Activated CD4-positive, alpha-beta T cell treated with anti-CD3 and anti-CD28 coated beads, Interleukin-10, Interleukin-2, amounts not matched to agents 100 ng/mL and 50 ng/mL, durations not matched to agents 16 hours and 8 hours (primary cell): ENCODE results near the gene SIM2.

Experiments
- DNase-seq: peaks from one replicate; pipeline ENCODE4 v3.0.0-alpha.2; 2020

Gene SIM2

GRCh38 chr21:36689324-36689723, 9.6 kb upstream of the SIM2 start:
- DNase-seq, result no peak

- no peak for DNase-seq
Observed at GRCh38 chr21:36690628-36691554, 8.0 kb upstream of the SIM2 start.

- DNase-seq, result no peak
Observed at GRCh38 chr21:36691555-36692041, 7.3 kb upstream of the SIM2 start.

GRCh38 chr21:36692114-36692834, 6.6 kb upstream of the SIM2 start:
- DNase-seq, result no peak

GRCh38 chr21:36692835-36693488, 6.0 kb upstream of the SIM2 start:
- no peak for DNase-seq

GRCh38 chr21:36693489-36694030, 5.4 kb upstream of the SIM2 start:
- no peak for DNase-seq

GRCh38 chr21:36694031-36694515, 4.8 kb upstream of the SIM2 start:
- no peak for DNase-seq

GRCh38 chr21:36694593-36695282, 4.2 kb upstream of the SIM2 start:
- no peak for DNase-seq

GRCh38 chr21:36695283-36695634, 3.7 kb upstream of the SIM2 start:
- DNase-seq, result no peak

GRCh38 chr21:36695671-36696389, 3.1 kb upstream of the SIM2 start:
- DNase-seq, result no peak

GRCh38 chr21:36696390-36697059, 2.4 kb upstream of the SIM2 start:
- DNase-seq, result no peak

- no peak for DNase-seq
Observed at GRCh38 chr21:36697060-36697850, 1.7 kb upstream of the SIM2 start.

GRCh38 chr21:36697851-36698384, 997 bp upstream of the SIM2 start:
- no peak for DNase-seq

GRCh38 chr21:36698385-36698980, 432 bp upstream of the SIM2 start:
- no peak for DNase-seq

- no peak for DNase-seq
Observed at GRCh38 chr21:36699546-36700294, 805 bp downstream of the SIM2 start.

GRCh38 chr21:36700295-36700970, 1.5 kb downstream of the SIM2 start:
- DNase-seq, result no peak

GRCh38 chr21:36700971-36701755, 2.2 kb downstream of the SIM2 start:
- DNase-seq, result no peak
